Transverse colon (tissue), 4 donors: Measurements from ENCODE around the gene NANOS1. TPM values are rescaled to one million over a fixed set of nuclear protein-coding genes. Genes with fewer than 3 reads are reported as not detected.

ENCODE experiments used
- DNase-seq: peaks from one replicate; pipeline ENCODE4 v3.0.0-alpha.2; 2019
- H3K27ac ChIP-seq, 4 donors: fragments of 200-600 bp; sonication (generic); 2 replicates each; pipeline ENCODE4 v1.5.1; 2016 to 2018; ENCODE audit warnings: inconsistent platforms in 4 of 4
- H3K27me3 ChIP-seq: fragments of 200-600 bp; sonication (generic); 2 replicates; pipeline ENCODE4 v1.5.1; 2017; ENCODE audit warnings: inconsistent platforms
- H3K36me3 ChIP-seq, 4 donors: fragments of 200-600 bp; sonication (generic); 2 replicates each; pipeline ENCODE4 v1.5.1; 2017 to 2019; ENCODE audit warnings: inconsistent platforms in 4 of 4
- H3K4me1 ChIP-seq, 4 donors: fragments of 200-600 bp; sonication (generic); 2 replicates each; pipeline ENCODE4 v1.5.1; 2017 to 2020; ENCODE audit warnings: inconsistent platforms in 4 of 4
- H3K4me3 ChIP-seq, 4 donors: fragments of 200-600 bp; sonication (generic); 1 replicate in 1 of 4; 2 replicates in 3 of 4; pipeline versions ENCODE4 v1.5.1 to v1.6.1; 2017 to 2019; ENCODE audit warnings: inconsistent platforms in 4 of 4
- H3K9me3 ChIP-seq, 2 donors: fragments of 200-600 bp; sonication (generic); 2 replicates each; pipeline ENCODE4 v1.5.1; 2017 to 2019; ENCODE audit warnings: inconsistent platforms in 2 of 2
- EP300 ChIP-seq: sonication (generic); formaldehyde crosslinking; IDR thresholded peaks from one replicate; pipeline ENCODE4 v1.6.1; 2017; ENCODE audit warnings: antibody characterized with exemption, low read depth
- POLR2A ChIP-seq: fragments of 450-650 bp; IDR thresholded peaks from one replicate; pipeline ENCODE4 v1.6.1; 2016; ENCODE audit warnings: antibody characterized with exemption, mild to moderate bottlenecking, moderate library complexity
- POLR2AphosphoS5 ChIP-seq, 3 donors: sonication (generic); formaldehyde crosslinking; IDR thresholded peaks; one replicate each; pipeline ENCODE4 v1.6.1; 2016; ENCODE audit warnings: antibody characterized with exemption in 3 of 3
- WGBS, 2 donors: methylation state at CpG; one replicate each; pipeline ENCODE4 v1.1.5; 2018; ENCODE audit warnings: low coverage in 1 of 2; 5-methylcytosine and 5-hydroxymethylcytosine counted together
- in situ Hi-C, 4 donors: fragments of 200-750 bp; cut with MboI; loops; one replicate each; pipeline versions ENCODE4 v1.15.0 to v1.15.1; 2017; ENCODE audit warnings: low sequenced_read_pairs in 3 of 4, low pct_ligation_motif_present in 1 of 4, low pct_unique_long_range_greater_than_20kb in 1 of 4
- intact Hi-C: fragments of 100-400 bp; cut with DNase I; formaldehyde crosslinking; loops from one replicate; pipeline ENCODE4 v1.15.1; 2023; ENCODE audit warnings: low total_unique reads
- total RNA-seq, 4 donors: library from RNA; depleted of rRNA; stranded (reverse); fragments of >200 nt; gene quantifications; one replicate each; pipeline ENCODE4 v1.1.0, GENCODE V29; 2016
- TF ChIP-seq, protein P1 (sequence below), 5 experiments: fragments of 200-600 bp in 3 of 5; fragments of 450-650 bp in 2 of 5; sonication (generic) in 3 of 5; IDR thresholded peaks; 1 replicate in 2 of 5; 2 replicates in 3 of 5; pipeline ENCODE4 v1.5.1; 2016 to 2017; ENCODE audit warnings: antibody characterized with exemption in 5 of 5, inconsistent platforms in 3 of 5, mild to moderate bottlenecking in 2 of 5, moderate library complexity in 1 of 5

Gene NANOS1
- total RNA-seq, 4 donors from 2014 or later: 0.20 to 7.1 (median 1.9) TPM

DNA sequence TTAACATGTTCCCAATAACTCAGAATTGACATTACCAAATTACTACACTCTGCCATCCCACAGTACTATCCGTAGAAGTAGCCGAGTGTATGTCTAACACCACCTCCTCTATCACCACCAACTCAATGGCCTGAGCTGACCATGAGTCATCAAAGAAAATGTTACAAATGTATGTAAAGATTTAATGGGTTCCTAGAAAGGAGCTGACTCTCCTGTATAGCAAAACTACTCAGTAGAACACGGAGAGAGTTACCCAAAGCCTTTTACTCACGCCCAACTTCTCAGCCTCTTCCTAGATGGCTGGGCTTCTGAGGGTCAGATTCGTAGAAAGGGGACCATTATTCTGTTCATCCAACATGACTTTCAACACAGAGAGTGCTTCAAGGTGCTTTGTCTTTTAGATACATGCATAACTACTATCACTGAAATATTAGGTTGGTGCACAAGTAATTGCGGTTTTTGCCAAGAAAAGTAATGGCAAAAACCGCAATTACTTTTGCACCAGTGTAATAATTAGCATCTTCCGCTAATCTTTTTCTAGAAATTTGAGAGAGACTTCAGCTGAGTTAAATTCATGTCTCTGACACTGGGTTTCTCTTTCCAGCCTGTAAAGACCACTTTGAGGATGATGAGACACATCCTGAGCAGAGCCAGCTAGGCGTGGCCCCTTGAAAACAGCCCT lies 24.0 kb upstream of the NANOS1 start:
- TF ChIP-seq POLR2AphosphoS5 (IDR thresholded peaks at IDR 0.05): no peak
- TF ChIP-seq, protein P1, sequence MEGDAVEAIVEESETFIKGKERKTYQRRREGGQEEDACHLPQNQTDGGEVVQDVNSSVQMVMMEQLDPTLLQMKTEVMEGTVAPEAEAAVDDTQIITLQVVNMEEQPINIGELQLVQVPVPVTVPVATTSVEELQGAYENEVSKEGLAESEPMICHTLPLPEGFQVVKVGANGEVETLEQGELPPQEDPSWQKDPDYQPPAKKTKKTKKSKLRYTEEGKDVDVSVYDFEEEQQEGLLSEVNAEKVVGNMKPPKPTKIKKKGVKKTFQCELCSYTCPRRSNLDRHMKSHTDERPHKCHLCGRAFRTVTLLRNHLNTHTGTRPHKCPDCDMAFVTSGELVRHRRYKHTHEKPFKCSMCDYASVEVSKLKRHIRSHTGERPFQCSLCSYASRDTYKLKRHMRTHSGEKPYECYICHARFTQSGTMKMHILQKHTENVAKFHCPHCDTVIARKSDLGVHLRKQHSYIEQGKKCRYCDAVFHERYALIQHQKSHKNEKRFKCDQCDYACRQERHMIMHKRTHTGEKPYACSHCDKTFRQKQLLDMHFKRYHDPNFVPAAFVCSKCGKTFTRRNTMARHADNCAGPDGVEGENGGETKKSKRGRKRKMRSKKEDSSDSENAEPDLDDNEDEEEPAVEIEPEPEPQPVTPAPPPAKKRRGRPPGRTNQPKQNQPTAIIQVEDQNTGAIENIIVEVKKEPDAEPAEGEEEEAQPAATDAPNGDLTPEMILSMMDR (IDR thresholded peaks at IDR 0.05): no peak
- no peak for TF ChIP-seq EP300
- TF ChIP-seq POLR2A: no peak
- WGBS, 2 donors: 87 to 88% methylated on average over 7 to 9 of the region's 9 CpGs
- no peak overlapping the region for H3K4me3 ChIP-seq
- intact Hi-C loops: no loop called here
- no peak for DNase-seq
- no peaks in the 10 kb centered on the region for H3K36me3 ChIP-seq
- H3K27ac ChIP-seq: no peak overlapping the region
- peaks cover 4 to 13% (median 10%) of the 10 kb centered on the region in 4 donors for H3K4me1 ChIP-seq
- H3K9me3 ChIP-seq: no peaks in the 10 kb centered on the region
- in situ Hi-C loops: loop anchor here in 1 of 4 donors (25.0 kb wide), 1 partner anchor 418 kb away; the partner anchor contains the start of gene PRLHR
- H3K27me3 ChIP-seq: no peaks in the 10 kb centered on the region

GRCh38 chr10:119006451-119007210 lies 22.9 kb upstream of the NANOS1 start:
- TF ChIP-seq, protein P1 (IDR thresholded peaks at IDR 0.05): no peak
- TF ChIP-seq POLR2AphosphoS5 (IDR thresholded peaks at IDR 0.05): peak in 2 of 3 donors; percentile 15 to 41
- H3K27ac ChIP-seq: peak overlapping the region in 3 of 4 donors; percentile 49 to 78 (median 59)
- peak; percentile 61 for DNase-seq
- in situ Hi-C loops (loop anchor here in 1 of 4 donors (25.0 kb wide), 1 partner anchor 419 kb away; the partner anchor contains the start of gene PRLHR), intact Hi-C loops (no loop called here)
- no peaks in the 10 kb centered on the region for H3K9me3 ChIP-seq
- H3K4me3 ChIP-seq: no peak overlapping the region
- no peaks in the 10 kb centered on the region for H3K27me3 ChIP-seq
- H3K36me3 ChIP-seq: no peaks in the 10 kb centered on the region
- 20 to 47% methylated on average over 1 to 9 of the region's 9 CpGs for WGBS, 2 donors
- H3K4me1 ChIP-seq: peaks cover 4 to 13% (median 10%) of the 10 kb centered on the region in 4 donors

GRCh38 chr10:119007211-119007574 lies 22.3 kb upstream of the NANOS1 start:
- Histone ChIP-seq H3K27me3 (no peaks in the 10 kb centered on the region), H3K36me3 (no peaks in the 10 kb centered on the region), H3K4me3 (no peak overlapping the region), H3K9me3 (no peaks in the 10 kb centered on the region), H3K27ac (peak overlapping the region in 3 of 4 donors; percentile 49 to 78 (median 59)), H3K4me1 (peaks cover 4 to 13% (median 10%) of the 10 kb centered on the region in 4 donors)
- DNase-seq: no peak
- in situ Hi-C loops: loop anchor here in 1 of 4 donors (25.0 kb wide), 1 partner anchor 420 kb away; the partner anchor contains the start of gene PRLHR
- 33 to 35% methylated on average over 3 to 4 of the region's 4 CpGs for WGBS, 2 donors
- no peak for TF ChIP-seq POLR2A
- no peak for TF ChIP-seq POLR2AphosphoS5 (IDR thresholded peaks at IDR 0.05)
- TF ChIP-seq EP300: no peak
- TF ChIP-seq, protein P1 (IDR thresholded peaks at IDR 0.05): no peak
- intact Hi-C loops: no loop called here

GRCh38 chr10:119020627-119020946 lies 8.9 kb upstream of the NANOS1 start:
- DNase-seq: no peak

More at GRCh38 chr10:119020627-119020946, 8.9 kb upstream of the NANOS1 start:
- Histone ChIP-seq H3K4me3 (no peak overlapping the region), H3K4me1 (peaks cover 0 to 2% (median under 1%) of the 10 kb centered on the region in 4 donors), H3K36me3 (no peaks in the 10 kb centered on the region), H3K9me3 (no peaks in the 10 kb centered on the region), H3K27ac (no peak overlapping the region), H3K27me3 (no peaks in the 10 kb centered on the region)
- in situ Hi-C loops (loop anchor here in 1 of 4 donors (25.0 kb wide), 1 partner anchor 433 kb away; the partner anchor contains the start of gene PRLHR), intact Hi-C loops (loop anchor here (10.0 kb wide), 1 partner anchor 456 kb away; no protein-coding TSS in a partner anchor)
- WGBS, 2 donors: 20% methylated on average over 2 of the region's 2 CpGs; no CpG with 5 or more reads in 1 of the 2 donors
- TF ChIP-seq POLR2AphosphoS5 (IDR thresholded peaks at IDR 0.05) (no peak), EP300 (no peak), POLR2A (no peak)
- TF ChIP-seq, protein P1 (IDR thresholded peaks at IDR 0.05): no peak
